GM19468 (cell line): ENCODE measurements around the gene CACNA1G.

Experiments
- ATAC-seq: cut with Tn5 transposase; IDR thresholded peaks from one replicate; pipeline ENCODE4 v1.9.1; 2021; ENCODE audit warnings: mild to moderate bottlenecking, moderate library complexity, moderate number of reproducible peaks; ENCODE audit not compliant: unreplicated experiment; ENCODE audit errors: extremely low read depth

Gene CACNA1G

DNA sequence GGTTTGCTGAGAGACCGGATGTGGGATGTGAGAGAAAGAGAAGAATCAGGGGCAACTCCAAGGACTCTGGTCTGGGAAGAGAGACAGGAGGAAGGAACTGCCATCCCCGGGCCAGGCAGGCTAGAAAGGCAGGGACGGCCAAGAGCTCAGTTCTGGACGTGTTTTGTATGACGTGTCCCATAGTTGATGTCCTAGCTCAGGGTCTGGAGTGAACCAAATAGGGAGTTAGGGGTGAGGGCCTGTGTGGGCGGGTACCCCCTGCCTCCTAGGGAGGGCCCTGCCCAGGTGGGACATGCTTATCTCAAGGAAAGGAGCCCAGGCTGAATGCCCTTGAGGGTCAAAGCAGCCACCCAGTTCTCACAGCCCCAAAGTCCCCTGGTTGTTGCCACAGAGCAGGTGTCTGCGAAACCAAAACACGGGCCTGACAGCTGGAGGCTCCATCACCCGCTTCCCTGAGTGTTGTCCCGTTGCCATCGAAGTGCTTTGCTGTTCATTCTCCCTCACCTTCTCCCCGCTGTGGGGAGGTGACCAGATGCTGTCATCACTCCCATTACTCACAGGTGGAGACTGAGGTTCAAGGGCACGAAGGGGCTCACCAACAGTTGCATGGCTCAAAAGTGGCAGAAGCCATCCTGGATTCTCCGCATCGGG is 81.7 kb downstream of the CACNA1G start:
- no peak for ATAC-seq

DNA sequence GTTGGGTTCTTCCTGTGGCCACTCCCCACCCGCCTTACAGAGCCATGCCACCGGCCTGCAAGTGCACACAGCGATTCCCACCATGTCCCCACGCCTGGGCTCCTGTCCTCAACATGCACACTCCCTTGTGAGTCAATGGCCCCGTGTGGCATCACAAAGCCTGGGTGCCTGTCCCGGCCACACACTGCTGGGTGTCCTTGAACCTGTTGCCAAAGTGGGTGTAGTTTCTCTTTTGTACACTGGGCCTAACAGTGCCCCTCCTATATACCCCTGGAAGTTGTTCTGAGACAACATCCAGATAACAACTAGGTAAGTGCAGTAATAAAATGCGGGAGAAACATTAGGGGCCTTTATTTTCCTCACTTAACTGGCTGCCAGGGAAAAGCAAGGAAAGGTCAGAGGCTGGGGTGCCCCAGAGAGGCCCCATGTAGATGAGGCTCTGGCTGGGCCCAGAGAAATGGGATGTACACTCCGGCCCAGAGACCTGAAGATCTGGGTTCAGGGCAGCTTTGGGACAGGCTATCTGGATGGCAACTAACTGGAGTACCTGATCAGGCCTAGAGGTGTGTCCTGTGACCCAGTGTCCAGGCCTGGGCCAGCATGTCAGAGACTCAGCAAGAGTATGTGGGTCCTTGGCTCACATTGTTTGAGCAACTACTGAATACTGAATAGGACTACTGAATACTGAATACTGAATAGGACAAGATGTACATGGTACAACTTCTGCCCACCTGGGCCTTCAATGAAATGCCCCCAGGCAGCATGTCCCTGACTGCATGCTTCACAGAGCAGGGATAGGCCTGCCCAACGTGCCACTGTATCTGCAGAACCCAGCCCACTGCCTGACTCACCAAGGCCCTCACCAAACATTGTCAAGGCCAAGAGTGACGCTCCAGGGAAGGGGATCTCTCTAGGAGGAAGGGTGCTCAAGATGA is 82.5 kb downstream of the CACNA1G start:
- no peak for ATAC-seq

DNA sequence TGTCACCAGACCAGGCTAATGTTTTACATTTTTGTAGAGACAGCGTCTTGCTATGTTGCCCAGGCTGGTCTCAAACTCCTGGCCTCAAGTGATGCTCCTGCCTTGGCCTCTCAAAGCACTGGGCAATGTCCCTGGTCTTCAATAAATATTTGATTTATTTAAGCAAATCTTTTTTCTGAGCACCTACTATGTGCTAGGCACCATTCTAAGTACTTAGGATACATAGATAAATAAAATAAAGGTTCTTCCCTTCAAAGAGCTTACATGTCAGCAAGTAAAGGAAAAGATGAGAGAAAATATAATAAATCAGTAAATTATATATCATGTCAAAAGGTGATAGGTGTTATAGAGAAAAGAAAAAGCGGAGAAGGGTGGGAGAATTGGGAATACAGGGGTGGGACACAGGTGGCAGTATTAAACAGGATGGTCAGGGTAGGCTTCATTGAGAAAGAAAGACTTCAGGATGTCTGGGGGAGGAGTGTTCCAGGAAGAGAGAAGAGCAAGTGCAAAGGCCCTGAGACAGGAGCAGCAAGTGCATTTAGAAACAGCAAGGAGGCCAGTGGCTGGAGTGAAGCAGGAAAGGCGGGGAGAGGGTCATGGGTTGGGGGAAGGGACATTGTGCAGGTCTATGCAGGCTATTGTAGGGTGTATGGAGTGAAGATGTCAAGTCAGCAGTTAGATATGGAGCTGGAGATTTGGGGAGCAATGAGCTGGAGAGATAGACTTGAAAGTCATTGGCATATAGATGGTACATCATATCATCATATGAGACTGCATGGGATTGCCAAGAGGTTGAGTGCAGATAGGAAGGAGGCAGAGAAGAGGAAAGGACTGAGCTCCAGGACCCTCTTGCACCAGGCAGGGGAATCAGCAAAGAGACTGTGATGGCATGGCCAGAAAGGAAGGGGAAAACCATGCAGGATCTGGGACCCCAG is 85.5 kb downstream of the CACNA1G start:
- no peak for ATAC-seq

DNA sequence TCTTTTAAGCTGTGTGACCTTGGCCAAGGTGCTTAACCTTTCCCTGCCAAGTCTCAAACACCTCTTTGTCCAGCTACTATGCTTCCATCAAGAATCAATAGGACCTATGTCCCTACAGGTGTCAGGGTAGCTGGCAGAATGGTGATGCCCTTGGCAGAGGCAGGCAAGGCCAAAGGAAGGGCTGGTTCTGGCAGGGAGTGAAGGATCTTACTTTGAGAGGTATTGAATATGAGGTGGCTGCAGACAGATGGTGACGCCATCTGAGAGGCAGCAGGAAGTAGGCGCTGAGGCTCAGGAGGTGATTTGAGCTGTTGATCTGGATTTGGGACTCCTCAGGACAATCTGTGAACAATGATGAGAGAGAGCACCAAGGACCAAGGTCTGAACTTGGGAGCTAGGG is 86.7 kb downstream of the CACNA1G start:
- no peak for ATAC-seq

DNA sequence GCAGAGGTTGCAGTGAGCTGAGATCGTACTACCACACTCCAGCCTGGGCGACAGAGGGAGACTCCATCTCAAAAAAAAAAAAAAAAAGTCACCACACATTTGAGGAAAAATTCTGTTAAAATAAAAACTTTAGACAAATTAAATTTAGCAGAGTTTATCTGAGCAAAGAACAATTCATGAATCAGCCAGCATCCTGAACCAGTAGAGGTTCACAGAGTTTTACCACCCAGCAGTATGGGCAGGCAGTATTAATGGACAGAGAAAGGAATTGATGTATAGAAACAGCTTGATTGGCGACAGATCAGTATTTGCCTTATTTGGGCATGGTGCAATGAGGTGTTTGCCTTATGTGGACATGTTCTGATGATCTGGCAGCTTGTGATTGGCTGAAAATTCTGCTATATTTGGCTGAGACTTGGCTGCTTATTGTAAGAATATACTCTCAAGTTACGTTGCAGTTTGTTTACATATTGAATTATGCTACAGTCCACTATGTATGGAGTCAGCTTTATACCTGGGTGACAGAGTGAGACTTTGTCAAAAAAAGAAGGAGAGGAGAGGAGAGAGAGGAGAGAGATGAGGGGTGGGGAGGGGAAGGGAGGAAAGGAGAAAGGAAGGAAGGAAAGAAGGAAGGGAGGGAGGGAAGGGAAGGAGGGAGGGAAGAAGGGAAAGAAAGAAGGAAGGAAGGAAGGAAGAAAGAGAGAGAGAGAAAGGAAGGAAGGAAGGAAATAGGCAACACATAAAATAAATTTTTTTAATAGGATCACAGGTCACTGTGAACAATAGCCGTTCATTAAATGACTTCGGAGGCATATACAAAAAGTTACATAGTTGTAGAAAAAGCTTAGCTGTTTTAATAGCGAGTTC is 88.8 kb downstream of the CACNA1G start:
- ATAC-seq, result no peak

DNA sequence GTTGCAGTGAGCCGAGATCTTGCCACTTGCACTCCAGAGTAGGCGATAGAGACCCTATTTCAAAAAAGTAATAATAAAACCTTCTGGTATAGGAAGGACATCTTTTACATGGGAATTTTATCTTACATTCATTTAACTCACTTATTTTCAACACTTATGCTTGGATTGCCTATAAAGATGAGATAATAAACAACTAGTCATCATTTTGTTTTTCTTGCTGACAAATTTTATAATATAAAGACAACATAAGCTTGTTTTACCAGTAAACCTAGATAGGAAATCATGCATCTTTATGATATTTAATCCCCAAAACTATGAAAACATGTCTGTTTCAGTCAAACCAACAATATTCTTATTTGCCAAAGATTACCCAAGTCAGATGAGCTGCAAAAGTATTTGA is 91.1 kb downstream of the CACNA1G start:
- ATAC-seq, result no peak

DNA sequence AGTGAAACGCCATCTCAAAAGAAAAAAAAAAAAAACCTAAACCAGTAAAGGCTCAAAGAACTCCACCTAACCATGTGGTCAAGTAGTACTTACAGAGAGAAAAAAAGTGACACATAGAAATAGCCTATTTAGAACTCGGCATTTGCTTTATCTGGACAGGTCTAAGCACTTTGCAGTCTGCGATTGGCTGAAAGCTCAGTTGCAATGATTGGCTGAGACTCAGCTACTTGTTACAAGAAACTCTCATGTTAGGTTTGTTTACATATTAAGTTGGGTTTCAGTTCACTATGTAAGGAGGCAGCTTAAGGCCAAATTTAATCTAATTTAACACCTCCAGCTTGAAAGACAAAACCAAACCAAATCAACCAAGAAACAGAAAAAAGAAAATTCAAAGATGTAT is 93.2 kb downstream of the CACNA1G start:
- ATAC-seq, result no peak

DNA sequence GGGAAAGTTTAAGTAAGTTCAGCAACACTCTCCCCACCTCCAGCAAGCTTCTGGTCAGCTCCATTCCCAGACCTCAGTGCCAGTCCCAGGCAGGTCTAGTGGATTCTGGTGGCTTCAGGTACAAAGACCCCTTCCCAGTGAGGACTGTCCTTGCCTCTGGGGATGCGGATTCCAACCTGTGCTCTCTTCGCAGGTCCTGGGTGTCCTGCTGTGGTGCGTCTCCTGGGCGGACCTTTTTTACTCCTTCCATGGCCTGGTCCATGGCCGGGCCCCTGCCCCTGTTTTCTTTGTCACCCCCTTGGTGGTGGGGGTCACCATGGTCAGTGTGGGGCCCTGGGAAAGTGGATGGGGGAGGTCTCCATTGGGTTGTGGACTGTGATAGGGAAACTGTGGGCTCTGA is 96.0 kb downstream of the CACNA1G start:
- no peak for ATAC-seq

DNA sequence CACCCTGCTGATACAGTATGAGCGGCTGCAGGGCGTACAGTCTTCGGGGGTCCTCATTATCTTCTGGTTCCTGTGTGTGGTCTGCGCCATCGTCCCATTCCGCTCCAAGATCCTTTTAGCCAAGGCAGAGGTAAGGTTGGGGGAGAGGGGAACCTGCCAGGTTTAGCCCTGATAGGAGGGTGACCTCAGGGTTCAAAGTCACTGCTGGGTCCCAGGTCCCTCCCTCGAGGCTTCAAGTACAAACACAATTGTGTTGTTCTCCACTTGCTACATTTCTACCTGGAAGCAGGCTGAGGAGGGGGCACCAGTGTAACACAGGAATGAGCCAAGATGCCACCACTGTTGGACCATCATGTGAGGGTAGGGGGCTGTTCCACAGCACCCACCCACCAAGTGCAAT is 96.5 kb downstream of the CACNA1G start:
- no peak for ATAC-seq

DNA sequence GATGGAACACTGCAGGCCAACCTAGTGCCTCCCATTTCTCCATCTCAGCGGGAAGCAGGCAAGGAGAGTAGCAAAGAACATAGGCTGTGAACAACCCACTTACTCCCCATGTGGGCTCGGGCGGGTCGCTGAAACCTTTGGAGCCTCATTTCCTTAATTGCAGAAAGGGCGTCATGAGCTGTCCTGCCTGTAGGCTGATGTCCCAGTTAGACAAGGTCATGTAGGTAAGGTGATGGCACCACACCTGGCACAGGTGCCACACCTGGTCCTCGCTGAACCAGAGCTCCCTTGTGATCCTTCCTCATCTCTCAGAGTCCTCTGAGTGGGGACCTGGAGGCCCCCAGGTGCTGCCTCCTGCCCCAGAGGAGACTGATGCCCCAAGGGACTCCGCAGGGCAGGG is 97.1 kb downstream of the CACNA1G start:
- ATAC-seq, result no peak

DNA sequence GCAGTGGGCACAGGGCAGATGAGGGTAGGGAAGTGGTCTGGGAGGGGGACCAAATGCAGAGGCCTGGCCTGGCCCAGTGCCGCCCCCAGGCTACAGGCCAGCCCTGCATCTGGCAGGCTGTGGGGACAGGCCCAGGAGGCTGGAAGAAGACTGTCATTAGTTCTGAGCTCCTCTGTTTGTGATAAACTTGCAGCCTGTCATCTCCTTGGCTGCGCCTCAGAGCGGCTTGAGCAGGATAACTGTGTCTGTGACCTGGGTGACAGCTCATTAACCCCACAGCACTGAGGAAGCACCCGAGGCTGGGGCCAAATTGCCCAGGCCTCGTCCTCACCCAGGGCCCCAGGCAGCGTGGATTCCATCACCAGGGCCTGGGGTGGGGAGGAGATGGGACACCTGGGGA is 98.1 kb downstream of the CACNA1G start:
- ATAC-seq, result no peak

DNA sequence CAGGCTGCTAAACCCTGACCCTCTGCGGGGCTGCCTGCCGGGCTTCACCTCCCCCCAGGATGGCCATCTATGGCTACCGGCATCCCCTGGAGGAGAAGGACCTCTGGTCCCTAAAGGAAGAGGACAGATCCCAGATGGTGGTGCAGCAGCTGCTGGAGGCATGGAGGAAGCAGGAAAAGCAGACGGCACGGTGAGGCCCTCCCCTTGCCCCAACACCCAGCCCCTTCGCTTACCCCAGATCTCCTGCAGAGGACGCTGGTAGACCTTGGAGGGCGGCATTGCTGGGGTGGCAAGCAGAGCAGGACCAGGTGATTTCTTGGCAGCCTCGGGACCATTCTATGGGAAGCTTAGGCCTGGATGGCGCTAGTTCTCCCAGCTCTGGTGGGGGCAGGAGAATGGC is 98.7 kb downstream of the CACNA1G start:
- ATAC-seq, result no peak

DNA sequence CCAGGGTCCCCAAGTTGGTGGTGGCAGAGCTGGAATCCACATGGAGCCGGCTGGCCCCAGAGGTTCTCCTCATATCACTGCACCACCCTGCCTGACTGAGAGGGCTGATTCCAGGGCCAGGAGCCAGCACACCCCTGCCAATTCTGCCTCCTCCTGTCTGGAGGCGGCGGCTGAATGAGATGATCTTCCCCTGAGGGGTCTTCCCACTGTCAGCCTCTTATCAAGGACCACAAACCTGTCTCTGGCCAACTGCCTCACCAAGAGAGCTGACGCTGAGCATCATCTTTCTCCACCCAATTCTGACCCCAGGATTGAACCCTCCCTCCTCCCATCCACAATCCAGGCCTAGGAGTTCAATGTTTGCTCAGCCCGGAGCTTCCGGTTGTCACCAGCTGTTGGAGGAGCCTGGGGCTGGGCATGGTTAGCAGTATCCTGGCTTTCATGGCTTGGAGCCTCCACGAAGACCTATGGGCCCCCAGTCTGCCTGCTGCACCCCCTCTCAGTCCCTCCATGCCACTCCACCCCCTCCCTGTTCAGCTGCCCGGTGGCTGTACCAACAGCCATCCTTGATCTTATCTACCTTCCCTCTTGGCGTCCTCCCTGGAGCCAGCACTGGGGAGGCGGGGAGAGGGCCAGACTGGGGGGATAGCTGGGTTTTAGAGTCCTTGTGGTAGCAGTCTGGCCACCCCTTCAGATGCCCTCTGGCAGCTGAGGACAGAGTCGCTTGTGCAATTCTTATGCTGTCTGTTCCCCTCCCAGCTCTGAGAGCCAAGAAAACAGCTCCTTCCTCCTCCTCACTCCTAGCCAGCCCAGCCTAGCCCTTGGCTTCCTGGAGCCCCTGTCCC is 99.7 kb downstream of the CACNA1G start:
- ATAC-seq, result no peak

DNA sequence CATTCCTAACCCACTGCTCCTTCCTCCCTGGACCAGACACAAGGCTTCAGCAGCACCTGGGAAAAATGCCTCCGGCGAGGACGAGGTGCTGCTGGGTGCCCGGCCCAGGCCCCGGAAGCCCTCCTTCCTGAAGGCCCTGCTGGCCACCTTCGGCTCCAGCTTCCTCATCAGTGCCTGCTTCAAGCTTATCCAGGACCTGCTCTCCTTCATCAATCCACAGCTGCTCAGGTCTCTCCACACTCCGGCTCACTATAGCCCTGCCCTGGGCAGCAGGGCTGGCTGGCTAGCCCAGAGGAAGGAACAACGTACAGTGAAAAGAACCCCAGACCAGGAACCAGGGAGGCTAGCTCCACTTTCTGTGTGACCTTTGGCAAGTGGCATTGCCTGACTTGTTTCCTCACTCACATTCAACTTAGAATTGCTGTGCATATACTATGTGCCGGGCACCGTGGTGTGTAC is 100.4 kb downstream of the CACNA1G start:
- ATAC-seq, result no peak

DNA sequence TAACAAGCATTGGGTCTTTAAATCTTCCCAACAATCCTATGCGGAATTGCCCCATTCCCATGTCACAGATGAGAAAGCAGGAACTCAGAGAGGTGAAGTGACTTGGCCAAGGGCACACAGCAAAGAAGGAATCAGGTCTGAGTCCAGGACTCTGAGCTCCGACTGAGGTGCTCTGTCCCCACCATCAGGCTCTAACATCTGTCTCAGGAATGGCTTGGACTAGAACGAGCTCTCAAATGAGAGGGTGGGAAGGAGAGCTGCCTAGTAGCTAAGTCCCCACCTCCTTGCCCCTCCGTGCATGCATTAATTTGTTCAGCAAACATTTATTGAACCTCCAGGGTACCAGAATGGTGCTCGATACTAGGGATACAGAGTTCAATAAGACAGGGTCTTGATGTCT is 100.8 kb downstream of the CACNA1G start:
- no peak for ATAC-seq

DNA sequence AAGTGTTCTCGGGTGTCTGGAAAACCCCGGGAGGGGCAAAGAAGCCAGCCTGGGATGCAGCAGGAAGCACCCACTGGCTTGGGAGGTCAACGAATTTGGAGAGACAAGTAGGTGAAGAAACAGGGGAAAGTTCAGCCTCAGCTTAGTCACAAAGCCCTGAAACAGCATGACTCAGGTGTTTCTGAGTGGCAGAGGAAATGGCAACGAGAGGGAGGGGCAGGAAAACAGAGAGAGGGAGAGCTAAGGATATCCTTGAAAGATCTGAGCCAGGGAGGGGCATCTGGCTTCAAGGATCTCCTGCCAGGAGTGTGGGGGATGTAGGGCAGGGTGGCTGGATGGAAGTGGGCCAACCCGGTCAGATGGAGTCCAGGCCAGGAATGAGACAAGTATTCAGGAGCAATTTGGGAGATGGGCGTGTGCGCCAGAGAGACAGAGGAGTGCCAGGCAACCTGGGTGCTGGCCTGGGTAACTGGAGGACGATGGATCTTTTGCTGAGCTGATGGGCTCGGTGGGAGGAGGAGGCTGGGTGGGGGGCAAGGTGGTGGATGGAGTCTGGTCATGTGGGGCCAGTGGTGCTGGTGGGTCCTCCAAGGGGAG is 101.4 kb downstream of the CACNA1G start:
- ATAC-seq, result no peak

DNA sequence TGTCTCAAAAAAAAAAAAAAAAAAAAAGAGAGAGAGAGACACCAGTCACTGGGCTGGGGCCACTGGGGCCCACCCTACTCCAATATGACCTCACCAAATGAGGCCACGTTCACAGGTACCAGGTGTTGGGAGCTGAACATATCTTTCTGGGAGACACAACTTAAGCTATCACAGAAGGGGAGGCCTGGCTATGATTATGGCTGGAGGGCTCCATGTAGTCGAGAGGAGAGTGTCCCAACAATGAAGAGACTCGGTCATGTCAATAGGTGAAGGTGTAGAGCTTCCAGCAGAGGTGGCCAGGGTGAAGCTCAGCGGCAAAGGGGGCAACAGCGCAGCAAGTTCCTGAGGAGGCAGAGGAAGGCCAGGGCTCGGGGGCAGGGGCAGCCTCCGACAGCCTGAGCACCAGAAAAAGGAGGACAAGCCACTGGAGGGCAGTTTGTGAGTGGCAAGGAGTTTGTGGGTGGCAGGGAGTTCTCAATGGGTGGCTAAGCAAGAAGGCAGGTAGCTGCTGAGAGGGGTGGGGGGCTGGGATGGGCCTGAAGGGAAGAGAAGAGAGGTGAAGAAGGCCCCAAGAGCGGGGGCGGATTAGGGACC is 102.2 kb downstream of the CACNA1G start:
- no peak for ATAC-seq

DNA sequence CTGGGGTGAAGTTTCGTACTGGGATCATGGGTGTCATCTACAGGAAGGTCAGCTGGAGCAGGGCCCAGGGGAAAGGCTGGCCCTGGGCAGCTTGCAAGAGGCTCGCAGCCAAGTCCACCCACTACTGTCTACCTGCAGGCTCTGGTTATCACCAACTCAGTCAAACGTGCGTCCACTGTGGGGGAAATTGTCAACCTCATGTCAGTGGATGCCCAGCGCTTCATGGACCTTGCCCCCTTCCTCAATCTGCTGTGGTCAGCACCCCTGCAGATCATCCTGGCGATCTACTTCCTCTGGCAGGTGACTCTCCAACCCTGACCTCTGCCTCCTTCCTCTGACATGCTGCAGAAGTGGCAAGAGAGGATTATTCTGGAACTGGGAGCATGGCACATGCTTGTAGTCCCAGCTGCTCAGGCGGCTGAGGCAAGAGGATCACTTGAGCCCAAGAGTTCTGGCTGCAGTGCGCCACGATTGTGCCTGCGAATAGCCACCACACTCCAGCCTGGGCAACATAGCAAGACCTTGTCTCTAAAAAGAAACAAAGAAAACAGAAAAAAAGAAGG is 103.4 kb downstream of the CACNA1G start:
- ATAC-seq, result no peak
